Erythroblast (primary cell): ENCODE data around the gene SRP19.

Experiments used
- GATA1 ChIP-seq: IDR thresholded peaks from 2 replicates; pipeline ENCODE4 v1.6.1; 2011; ENCODE audit warnings: low read depth, mild to moderate bottlenecking, control low read depth, low read length, moderate library complexity
- POLR2A ChIP-seq: IDR thresholded peaks from 2 replicates; pipeline ENCODE4 v1.6.1; 2011; ENCODE audit warnings: mild to moderate bottlenecking, low read length

DNA sequence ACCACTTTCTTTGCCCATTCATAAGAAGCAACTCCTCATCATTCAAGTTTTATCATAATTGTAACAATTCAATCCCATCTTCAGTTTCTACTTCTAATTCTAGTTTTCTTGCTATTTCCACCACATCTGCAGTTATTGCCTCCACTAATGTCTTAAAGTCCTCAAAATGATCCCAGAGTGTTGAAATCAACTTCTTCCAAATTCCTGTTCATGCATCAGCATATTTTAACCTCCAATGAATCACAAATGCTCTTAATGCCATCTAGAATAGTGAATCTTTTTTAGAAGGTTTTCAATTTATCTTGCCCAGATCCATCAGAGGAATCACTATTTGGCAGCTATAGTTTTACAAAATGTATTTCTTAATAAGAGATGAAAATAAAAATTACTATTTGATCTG, 3.2 kb upstream of the SRP19 start:
- TF ChIP-seq POLR2A, result no peak
- no peak for TF ChIP-seq GATA1
